GM12874 (cell line): ENCODE results near the gene TAS2R10.

ENCODE experiments used
- TF ChIP-seq, protein P1 (sequence below): IDR thresholded peaks from 2 replicates; pipeline ENCODE4 v1.5.1; 2011; ENCODE audit warnings: low read depth, mild to moderate bottlenecking, control low read depth, low read length, moderate library complexity; ENCODE audit not compliant: insufficient read depth

TAS2R10 gene, protein sequence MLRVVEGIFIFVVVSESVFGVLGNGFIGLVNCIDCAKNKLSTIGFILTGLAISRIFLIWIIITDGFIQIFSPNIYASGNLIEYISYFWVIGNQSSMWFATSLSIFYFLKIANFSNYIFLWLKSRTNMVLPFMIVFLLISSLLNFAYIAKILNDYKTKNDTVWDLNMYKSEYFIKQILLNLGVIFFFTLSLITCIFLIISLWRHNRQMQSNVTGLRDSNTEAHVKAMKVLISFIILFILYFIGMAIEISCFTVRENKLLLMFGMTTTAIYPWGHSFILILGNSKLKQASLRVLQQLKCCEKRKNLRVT

DNA sequence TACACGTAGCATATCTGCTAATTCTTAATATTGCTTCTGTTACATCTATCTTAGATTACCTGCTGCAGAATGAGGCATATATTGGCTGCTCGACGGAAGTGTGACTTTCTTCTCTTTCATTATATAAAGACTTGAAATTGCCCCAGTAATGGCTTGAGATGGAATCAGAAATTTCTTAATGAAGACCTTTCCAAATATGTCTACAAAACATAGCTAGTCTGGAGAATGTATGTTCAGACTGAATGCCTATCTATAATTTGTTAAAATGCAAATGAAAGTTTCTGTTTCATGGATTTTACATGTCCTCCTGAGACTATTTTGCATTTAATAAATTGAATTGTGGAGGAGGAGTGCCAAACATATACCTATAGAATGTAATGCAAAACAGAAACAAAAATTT, at the start of gene TAS2R10:
TAS2R10 (minus strand) TSS at position 101 of the 400 bp plus-strand sequence; CDS start at position 12, 89 bp downstream.
- TF ChIP-seq, protein P1, sequence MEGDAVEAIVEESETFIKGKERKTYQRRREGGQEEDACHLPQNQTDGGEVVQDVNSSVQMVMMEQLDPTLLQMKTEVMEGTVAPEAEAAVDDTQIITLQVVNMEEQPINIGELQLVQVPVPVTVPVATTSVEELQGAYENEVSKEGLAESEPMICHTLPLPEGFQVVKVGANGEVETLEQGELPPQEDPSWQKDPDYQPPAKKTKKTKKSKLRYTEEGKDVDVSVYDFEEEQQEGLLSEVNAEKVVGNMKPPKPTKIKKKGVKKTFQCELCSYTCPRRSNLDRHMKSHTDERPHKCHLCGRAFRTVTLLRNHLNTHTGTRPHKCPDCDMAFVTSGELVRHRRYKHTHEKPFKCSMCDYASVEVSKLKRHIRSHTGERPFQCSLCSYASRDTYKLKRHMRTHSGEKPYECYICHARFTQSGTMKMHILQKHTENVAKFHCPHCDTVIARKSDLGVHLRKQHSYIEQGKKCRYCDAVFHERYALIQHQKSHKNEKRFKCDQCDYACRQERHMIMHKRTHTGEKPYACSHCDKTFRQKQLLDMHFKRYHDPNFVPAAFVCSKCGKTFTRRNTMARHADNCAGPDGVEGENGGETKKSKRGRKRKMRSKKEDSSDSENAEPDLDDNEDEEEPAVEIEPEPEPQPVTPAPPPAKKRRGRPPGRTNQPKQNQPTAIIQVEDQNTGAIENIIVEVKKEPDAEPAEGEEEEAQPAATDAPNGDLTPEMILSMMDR: no peak

DNA sequence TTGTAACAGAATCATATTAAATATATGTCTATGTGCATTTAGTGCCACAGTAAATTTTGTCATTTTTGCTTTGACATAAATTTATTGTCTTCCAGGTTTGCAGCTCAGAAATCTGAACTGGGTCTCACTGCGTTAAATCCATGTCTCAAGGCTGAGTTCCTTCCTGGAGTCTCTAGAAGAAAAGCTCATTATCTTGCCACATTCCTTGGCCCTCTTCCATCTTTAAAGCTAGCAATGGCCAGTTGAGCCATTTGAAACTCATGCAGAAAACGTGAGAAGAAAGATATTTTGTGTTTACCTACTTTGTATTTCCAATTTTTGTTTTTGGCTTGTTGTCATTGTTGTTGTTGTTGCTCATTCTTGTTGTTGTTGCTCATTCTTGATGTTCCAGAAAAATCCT, 47.2 kb upstream of the TAS2R10 start:
- TF ChIP-seq, protein P1: no peak

DNA sequence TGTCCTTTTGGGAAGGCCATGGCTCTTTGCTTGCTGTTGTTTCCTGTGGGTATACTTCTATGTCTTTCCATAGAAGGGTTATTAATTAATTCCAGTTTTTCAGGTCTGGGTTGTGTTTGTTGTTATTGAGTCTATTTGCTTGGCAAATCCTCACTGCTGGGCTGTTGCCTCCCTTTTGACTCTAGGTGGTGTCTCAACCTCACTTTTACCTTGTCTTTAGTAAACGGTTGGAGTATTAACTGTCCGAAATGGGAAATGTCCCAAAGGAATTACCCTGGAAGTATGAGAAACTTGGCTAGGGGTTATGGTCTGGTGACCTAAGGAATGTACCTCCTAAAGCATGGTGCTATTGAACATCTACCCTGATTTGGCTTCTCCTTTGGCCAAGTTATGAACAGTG, 41.2 kb upstream of the TAS2R10 start:
- TF ChIP-seq, protein P1: no peak

DNA sequence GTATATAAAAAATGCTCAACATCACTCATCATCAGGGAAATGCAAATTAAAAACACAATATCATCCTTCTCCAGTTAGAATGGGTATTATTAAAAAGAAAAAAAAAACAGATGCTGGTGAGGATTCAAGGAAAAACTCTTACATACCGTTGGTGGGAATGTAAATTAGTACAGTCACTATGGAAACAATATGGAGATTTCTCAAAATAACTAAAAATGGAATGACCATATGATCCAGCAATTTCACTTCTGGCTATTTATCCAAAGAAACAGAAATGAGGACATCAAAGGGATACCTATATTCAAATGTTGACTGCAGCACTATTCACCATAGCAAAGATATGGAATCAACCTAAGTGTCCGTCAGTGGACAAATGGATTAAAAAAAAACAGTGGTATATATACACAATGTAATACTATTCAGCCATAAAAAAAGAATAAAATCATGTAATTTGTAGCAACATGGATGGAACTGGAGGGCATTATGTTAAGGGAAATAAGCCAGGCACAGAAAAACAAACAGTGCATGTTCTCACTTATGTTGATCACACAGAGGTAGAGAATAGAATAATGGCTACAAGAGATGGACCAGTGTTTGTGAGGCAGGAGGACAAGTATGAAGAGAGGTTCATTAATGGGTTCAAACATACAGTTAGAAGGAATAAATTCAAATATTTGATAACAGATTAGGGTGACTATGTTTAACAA, 37.5 kb upstream of the TAS2R10 start:
- TF ChIP-seq, protein P1: no peak

DNA sequence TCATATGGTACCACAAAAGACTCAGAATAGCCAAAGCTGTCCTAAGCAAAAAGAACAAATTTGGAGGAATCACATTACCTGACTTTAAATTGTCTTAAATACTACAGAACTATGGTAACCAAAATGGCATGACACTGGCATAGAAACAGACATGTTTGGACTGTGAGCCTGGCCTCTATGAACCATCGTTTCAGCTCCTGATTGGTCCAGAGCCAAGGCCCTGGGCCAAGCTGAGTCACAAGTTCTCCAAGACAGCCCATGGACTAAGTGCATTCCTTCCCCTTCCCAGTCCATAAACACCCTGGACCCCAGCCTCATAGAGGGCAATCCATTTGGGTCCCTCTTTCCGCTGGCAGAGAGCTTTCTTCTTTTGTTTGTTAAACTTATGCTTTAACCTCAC, 35.2 kb upstream of the TAS2R10 start:
- TF ChIP-seq, protein P1: no peak

DNA sequence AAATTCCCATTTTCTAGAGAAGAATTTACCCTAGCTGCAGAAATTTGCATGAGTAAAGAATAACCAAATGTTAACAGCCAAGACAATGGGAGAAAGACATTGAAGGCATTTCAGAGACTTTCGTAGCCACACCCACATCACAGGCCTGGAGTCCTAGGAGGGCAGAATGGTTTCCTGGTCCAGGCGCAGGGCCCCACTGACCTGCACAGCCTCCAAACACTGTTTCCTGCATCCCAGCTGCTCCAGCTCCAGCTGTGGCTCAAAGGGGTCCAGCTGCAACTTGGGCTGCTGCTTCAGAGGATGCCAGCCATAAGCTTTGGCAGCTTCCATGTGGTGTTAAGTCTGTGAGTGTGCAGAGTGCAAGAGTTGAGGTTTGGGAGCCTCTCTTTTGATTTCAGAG, 29.6 kb upstream of the TAS2R10 start:
- TF ChIP-seq, protein P1: no peak

DNA sequence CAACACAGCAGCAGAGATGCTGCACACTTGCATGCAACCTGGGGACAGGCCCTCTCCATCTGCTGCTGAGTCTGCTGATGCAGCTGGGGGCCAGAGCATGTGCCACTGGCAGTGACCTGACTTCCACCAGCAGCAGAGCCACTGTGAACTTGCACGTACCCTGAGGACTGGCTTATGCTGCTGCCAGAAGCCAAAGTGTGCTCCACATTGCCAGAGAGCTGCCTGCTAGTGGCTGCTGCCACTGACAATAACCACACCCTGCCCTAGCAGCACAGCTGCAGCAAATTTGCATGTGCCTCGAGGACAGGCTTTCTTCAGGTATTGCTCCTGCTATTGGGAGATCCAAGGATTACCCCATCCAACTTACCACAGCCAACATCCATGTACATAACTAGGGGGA, 27.6 kb upstream of the TAS2R10 start:
- TF ChIP-seq, protein P1: no peak
